Upper lobe of left lung (tissue), 4 donors: ENCODE data around the gene ZNF860.

Experiments used
- CTCF ChIP-seq, 6 experiments: fragments of 450-650 bp in 4 of 6; fragments of 200-600 bp in 2 of 6; sonication (generic) in 2 of 6; IDR thresholded peaks; one replicate each; pipeline ENCODE4 v1.5.1; 2016 to 2019; ENCODE audit warnings: antibody characterized with exemption in 6 of 6
- EP300 ChIP-seq, 4 donors: sonication (generic); formaldehyde crosslinking; IDR thresholded peaks; one replicate each; pipeline ENCODE4 v1.5.1; 2017; ENCODE audit warnings: antibody characterized with exemption in 4 of 4, control low read depth in 2 of 4
- POLR2A ChIP-seq, 4 donors: fragments of 450-650 bp; IDR thresholded peaks; one replicate each; pipeline ENCODE4 v1.5.1; 2016 to 2017; ENCODE audit warnings: antibody characterized with exemption in 4 of 4, mild to moderate bottlenecking in 2 of 4

DNA sequence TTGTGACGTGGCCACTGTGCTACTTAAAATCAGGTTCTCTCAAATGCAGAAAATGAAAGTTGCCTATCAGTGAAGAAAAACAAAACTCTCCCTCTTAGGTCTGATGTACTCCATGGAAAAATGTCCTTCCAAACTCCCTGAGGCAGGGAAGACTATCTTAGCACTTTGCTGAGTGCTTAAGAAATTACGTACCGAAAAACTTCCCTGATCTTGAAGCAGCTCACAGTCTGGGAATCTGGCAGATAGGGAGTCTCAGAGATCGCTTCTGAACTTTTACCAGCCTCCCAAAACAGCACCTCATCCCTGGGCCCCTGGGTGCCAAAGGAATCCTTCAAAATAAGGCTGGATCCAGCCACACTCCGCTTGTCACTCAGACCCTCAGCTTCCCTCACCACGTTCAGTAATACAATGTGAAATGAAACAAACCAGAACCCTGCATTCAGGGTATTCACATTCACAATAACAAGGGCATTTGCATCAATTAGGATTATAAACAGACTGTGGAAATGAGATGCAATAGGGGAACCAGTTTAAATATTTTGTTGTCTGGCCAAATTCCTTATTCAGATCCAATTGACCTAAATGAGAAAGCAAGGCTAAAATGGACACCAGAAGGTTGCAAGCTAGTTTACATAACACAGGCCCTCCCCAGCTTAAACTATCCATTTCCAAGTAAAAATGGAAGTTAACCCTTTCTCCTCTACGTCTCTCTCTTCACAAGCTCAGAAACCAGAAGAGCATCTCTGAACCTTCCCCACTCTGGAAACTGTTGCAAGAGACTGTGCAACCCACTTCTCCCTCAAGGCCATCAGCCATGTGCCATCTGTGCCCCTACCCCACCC lies 21.4 kb upstream of the ZNF860 start:
- no peak for TF ChIP-seq CTCF (IDR thresholded peaks at IDR 0.05)
- no peak for TF ChIP-seq EP300 (IDR thresholded peaks at IDR 0.05)
- TF ChIP-seq POLR2A (IDR thresholded peaks at IDR 0.05) = no peak
